Esophagus muscularis mucosa (tissue), 4 donors: Measurements from ENCODE around the gene TAAR8. TPM values are rescaled to one million over a fixed set of nuclear protein-coding genes. Genes with fewer than 3 reads are reported as not detected.
A peak's percentile ranks its signal among the peaks of the same experiment; 100 is the strongest.

Experiments used
- DNase-seq: peaks from one replicate; pipeline ENCODE4 v3.0.0-alpha.2; 2017; ENCODE audit errors: extremely low spot score
- H3K27ac ChIP-seq, 4 donors: fragments of 200-600 bp; sonication (generic); replicated peaks in 1 of 4; 1 replicate in 3 of 4; 2 replicates in 1 of 4; pipeline ENCODE4 v1.5.1; 2016 to 2019; ENCODE audit warnings: mild to moderate bottlenecking in 1 of 4
- H3K27me3 ChIP-seq, 4 donors: fragments of 200-600 bp; sonication (generic); one replicate each; pipeline versions ENCODE4 v1.5.1 to v1.6.0; 2016 to 2019
- H3K36me3 ChIP-seq, 4 donors: fragments of 200-600 bp; sonication (generic); one replicate each; pipeline ENCODE4 v1.5.1; 2016 to 2019
- H3K4me1 ChIP-seq, 4 donors: fragments of 200-600 bp; sonication (generic); one replicate each; pipeline ENCODE4 v1.5.1; 2016 to 2019
- H3K4me3 ChIP-seq, 4 donors: fragments of 200-600 bp; sonication (generic); 1 replicate in 2 of 4; 2 replicates in 2 of 4; pipeline ENCODE4 v1.5.1; 2016 to 2019; ENCODE audit warnings: mild to moderate bottlenecking in 4 of 4, moderate library complexity in 1 of 4
- H3K9me3 ChIP-seq, 4 donors: fragments of 200-600 bp; sonication (generic); 1 replicate in 3 of 4; 2 replicates in 1 of 4; pipeline ENCODE4 v1.5.1; 2016 to 2019
- CTCF ChIP-seq, 3 experiments: fragments of 200-600 bp in 2 of 3; fragments of 450-650 bp in 1 of 3; sonication (generic) in 2 of 3; IDR thresholded peaks; one replicate each; pipeline ENCODE4 v1.5.1; 2017 to 2019; ENCODE audit warnings: antibody characterized with exemption in 3 of 3, mild to moderate bottlenecking in 2 of 3, moderate library complexity in 1 of 3
- EP300 ChIP-seq: sonication (generic); formaldehyde crosslinking; IDR thresholded peaks from one replicate; pipeline ENCODE4 v1.6.1; 2017; ENCODE audit warnings: antibody characterized with exemption
- POLR2A ChIP-seq: fragments of 450-650 bp; IDR thresholded peaks from one replicate; pipeline ENCODE4 v1.6.1; 2017; ENCODE audit warnings: antibody characterized with exemption, moderate library complexity, mild to moderate bottlenecking, low read depth
- POLR2AphosphoS5 ChIP-seq, 2 donors: sonication (generic); formaldehyde crosslinking; IDR thresholded peaks; one replicate each; pipeline ENCODE4 v1.6.1; 2017; ENCODE audit warnings: antibody characterized with exemption in 2 of 2
- WGBS: methylation state at CpG from one replicate; pipeline ENCODE4 v1.1.5; 2018; 5-methylcytosine and 5-hydroxymethylcytosine counted together
- intact Hi-C: fragments of 100-400 bp; cut with DNase I; formaldehyde crosslinking; loops from one replicate; pipeline ENCODE4 v1.15.1; 2023
- total RNA-seq, 4 donors: library from RNA; depleted of rRNA; stranded (reverse); fragments of >200 nt; gene quantifications; one replicate each; pipeline versions ENCODE4 v1.1.0 to v1.2.1, GENCODE V29; 2016

TAAR8 gene
- total RNA-seq, 4 donors from 2014 or later, result not detected

GRCh38 chr6:132506869-132507808 lies 45.3 kb upstream of the TAAR8 start:
- peaks cover 48 to 74% (median 65%) of the 10 kb centered on the region in 4 donors for H3K4me1 ChIP-seq
- no peak for DNase-seq
- intact Hi-C loops, result no loop called here
- no peaks in the 10 kb centered on the region for H3K9me3 ChIP-seq
- 95% methylated on average over 5 of the region's 5 CpGs for WGBS
- H3K4me3 ChIP-seq, result no peak overlapping the region
- peaks cover 0 to 12% (median 11%) of the 10 kb centered on the region in 4 donors for H3K36me3 ChIP-seq
- no peak for TF ChIP-seq POLR2AphosphoS5 (IDR thresholded peaks at IDR 0.05)
- no peak for TF ChIP-seq EP300
- TF ChIP-seq CTCF (IDR thresholded peaks at IDR 0.05), result no peak
- no peak for TF ChIP-seq POLR2A
- no peaks in the 10 kb centered on the region for H3K27me3 ChIP-seq
- H3K27ac ChIP-seq, result no peak overlapping the region

GRCh38 chr6:132511210-132511830 lies 41.2 kb upstream of the TAAR8 start:
- Histone ChIP-seq H3K36me3 (no peaks in the 10 kb centered on the region), H3K9me3 (no peaks in the 10 kb centered on the region), H3K4me1 (peaks cover 38 to 60% (median 52%) of the 10 kb centered on the region in 4 donors), H3K27me3 (no peaks in the 10 kb centered on the region), H3K27ac (peak overlapping the region in 3 of 4 donors; percentile 2 to 86 (median 19)), H3K4me3 (peak overlapping the region; percentile 77 to 83 (median 81))
- TF ChIP-seq POLR2AphosphoS5 (IDR thresholded peaks at IDR 0.05), result no peak
- no peak for TF ChIP-seq EP300
- TF ChIP-seq CTCF (IDR thresholded peaks at IDR 0.05), result no peak
- no peak for TF ChIP-seq POLR2A
- intact Hi-C loops, result no loop called here
- WGBS, result 51% methylated on average over 4 of the region's 4 CpGs
- DNase-seq, result no peak

GRCh38 chr6:132511831-132512220 lies 40.6 kb upstream of the TAAR8 start:
- Histone ChIP-seq H3K4me3 (peak overlapping the region; percentile 77 to 83 (median 81)), H3K4me1 (peaks cover 33 to 55% (median 47%) of the 10 kb centered on the region in 4 donors), H3K9me3 (no peaks in the 10 kb centered on the region), H3K27ac (peak overlapping the region in 3 of 4 donors; percentile 86 to 87 (median 87)), H3K36me3 (no peaks in the 10 kb centered on the region), H3K27me3 (no peaks in the 10 kb centered on the region)
- WGBS, result 19% methylated on average over 2 of the region's 2 CpGs
- no peak for DNase-seq
- intact Hi-C loops, result no loop called here
- no peak for TF ChIP-seq POLR2AphosphoS5 (IDR thresholded peaks at IDR 0.05)
- TF ChIP-seq POLR2A, result no peak
- no peak for TF ChIP-seq EP300
- TF ChIP-seq CTCF (IDR thresholded peaks at IDR 0.05), result no peak

GRCh38 chr6:132512342-132512637 lies 40.2 kb upstream of the TAAR8 start:
- intact Hi-C loops, result no loop called here
- H3K4me1 ChIP-seq, result peaks cover 32 to 53% (median 46%) of the 10 kb centered on the region in 4 donors
- TF ChIP-seq POLR2A, result no peak
- no peak for TF ChIP-seq CTCF (IDR thresholded peaks at IDR 0.05)
- no peak for TF ChIP-seq EP300
- TF ChIP-seq POLR2AphosphoS5 (IDR thresholded peaks at IDR 0.05), result no peak

More at GRCh38 chr6:132512342-132512637, 40.2 kb upstream of the TAAR8 start:
- no peaks in the 10 kb centered on the region for H3K36me3 ChIP-seq
- no peak for DNase-seq
- H3K27me3 ChIP-seq, result no peaks in the 10 kb centered on the region
- H3K4me3 ChIP-seq, result peak overlapping the region; percentile 77 to 83 (median 81)
- WGBS, result under 1% methylated on average over 7 of the region's 7 CpGs
- peak overlapping the region; percentile 86 to 87 (median 86) for H3K27ac ChIP-seq
- no peaks in the 10 kb centered on the region for H3K9me3 ChIP-seq
